MCF 10A (cell line): ENCODE measurements around the gene WDFY1. TPM values are rescaled to one million over a fixed set of nuclear protein-coding genes. Genes with fewer than 3 reads are reported as not detected.

Experiments used
- BruUV-seq: library from RNA; stranded (reverse); fragments of 400-500 nt; replicated peaks from 2 replicates; lab custom pipeline; 2021; lab: Mats Ljungman, UMichigan
- CTCF ChIA-PET: fragments of 300-600 bp; sonication (Branson Sonifier 250); formaldehyde crosslinking; extraction: SDS; loops from one replicate; lab custom pipeline; 2021; ENCODE audit warnings: antibody characterized with exemption, inconsistent platforms; lab: Yijun Ruan, JAX
- POLR2A ChIA-PET: fragments of 300-600, 350-650 bp; sonication (Branson Sonifier 250); formaldehyde crosslinking; extraction: SDS; loops from one replicate; lab custom pipeline; 2020; ENCODE audit warnings: antibody characterized with exemption, inconsistent platforms; lab: Yijun Ruan, JAX
- DNase-seq: peaks from one replicate; pipeline ENCODE4 v3.0.0-alpha.2; 2018; ENCODE audit not compliant: unreplicated experiment
- H3K27ac Mint-ChIP-seq: one replicate; pipeline ENCODE4 v1.8.0; 2022; ENCODE audit warnings: mild to moderate bottlenecking, low read depth, mixed read lengths; ENCODE audit not compliant: unreplicated experiment
- H3K27me3 Mint-ChIP-seq: one replicate; pipeline ENCODE4 v1.8.0; 2022; ENCODE audit warnings: mixed read lengths; ENCODE audit not compliant: insufficient read depth, unreplicated experiment
- H3K36me3 Mint-ChIP-seq: one replicate; pipeline ENCODE4 v1.8.0; 2022; ENCODE audit warnings: mild to moderate bottlenecking, moderate library complexity, mixed read lengths; ENCODE audit not compliant: insufficient read depth, unreplicated experiment
- H3K4me1 Mint-ChIP-seq: one replicate; pipeline ENCODE4 v1.8.0; 2022; ENCODE audit warnings: mixed read lengths; ENCODE audit not compliant: insufficient read depth, unreplicated experiment
- H3K4me3 Mint-ChIP-seq: one replicate; pipeline ENCODE4 v1.8.0; 2022; ENCODE audit warnings: mild to moderate bottlenecking, moderate library complexity, mixed read lengths; ENCODE audit not compliant: unreplicated experiment
- H3K9me3 Mint-ChIP-seq: one replicate; pipeline ENCODE4 v1.8.0; 2022; ENCODE audit warnings: mixed read lengths; ENCODE audit not compliant: unreplicated experiment
- CTCF ChIP-seq: fragments of 200-600 bp; IDR thresholded peaks from one replicate; pipeline ENCODE4 v1.8.0; 2022; ENCODE audit warnings: antibody characterized with exemption, mild to moderate bottlenecking; ENCODE audit not compliant: unreplicated experiment
- intact Hi-C: fragments of 100-400 bp; cut with micrococcal nuclease; formaldehyde crosslinking; loops from 2 replicates; pipeline ENCODE4 v1.14.1; 2022
- total RNA-seq: library from RNA; stranded (reverse); gene quantifications from 2 replicates; pipeline ENCODE4 v1.2.3, GENCODE V29; 2022

The WDFY1 gene
- total RNA-seq, 1 experiment from 2014 or later = 36.9 TPM

- peak; percentile 45 for DNase-seq
- Mint-ChIP-seq H3K4me1 (peaks cover 7% of the 10 kb centered on the region), H3K27me3 (no peaks in the 10 kb centered on the region), H3K27ac (no peak overlapping the region), H3K36me3 (no peaks in the 10 kb centered on the region), H3K4me3 (no peak overlapping the region), H3K9me3 (no peaks in the 10 kb centered on the region)
- TF ChIP-seq CTCF = no peak
- intact Hi-C loops = loop anchor here (10.0 kb wide), 1 partner anchor 280 kb away; no protein-coding TSS in a partner anchor
- BruUV-seq = no TSS peak
- CTCF ChIA-PET = interaction anchor here (1.4 to 1.5 kb wide), 2 partner anchors 93 to 193 kb away, joined by 3 to 5 read pairs; no protein-coding TSS in a partner anchor
- POLR2A ChIA-PET = interaction anchor here (0.6 to 5.2 kb wide), 5 partner anchors 9 to 194 kb away, joined by 3 to 71 read pairs (median 3); partner anchors contain the start of gene WDFY1
These were observed 9.3 kb upstream of the WDFY1 start for GRCh38 chr2:223954401-223954800.

GRCh38 chr2:223952280-223952968 lies 7.3 kb upstream of the WDFY1 start:
- POLR2A ChIA-PET = no interaction called here
- DNase-seq = no peak
- no peaks in the 10 kb centered on the region for H3K27me3 Mint-ChIP-seq
- CTCF ChIA-PET = interaction anchor here (0.6 kb wide), 2 partner anchors 9 to 191 kb away, joined by 3 read pairs; no protein-coding TSS in a partner anchor
- H3K4me1 Mint-ChIP-seq = peaks cover 14% of the 10 kb centered on the region
- no peaks in the 10 kb centered on the region for H3K36me3 Mint-ChIP-seq
- no peak overlapping the region for H3K4me3 Mint-ChIP-seq
- no peak for TF ChIP-seq CTCF
- H3K9me3 Mint-ChIP-seq = no peaks in the 10 kb centered on the region
- intact Hi-C loops = loop anchor here (10.0 kb wide), 1 partner anchor 278 kb away; no protein-coding TSS in a partner anchor
- no peak overlapping the region for H3K27ac Mint-ChIP-seq
- no TSS peak for BruUV-seq

- H3K9me3 Mint-ChIP-seq = no peaks in the 10 kb centered on the region
- TF ChIP-seq CTCF = no peak
- CTCF ChIA-PET = interaction anchor here (1.3 kb wide), 1 partner anchor 305 kb away, joined by 3 read pairs; no protein-coding TSS in a partner anchor
- peaks cover 8% of the 10 kb centered on the region for H3K4me1 Mint-ChIP-seq
- DNase-seq = peak; percentile 41
- BruUV-seq = no TSS peak
- intact Hi-C loops = loop anchor here (10.0 kb wide), 1 partner anchor 276 kb away; no protein-coding TSS in a partner anchor
- H3K27me3 Mint-ChIP-seq = no peaks in the 10 kb centered on the region
- no peak overlapping the region for H3K27ac Mint-ChIP-seq
- no peaks in the 10 kb centered on the region for H3K36me3 Mint-ChIP-seq
- POLR2A ChIA-PET = interaction anchor here (0.6 kb wide), 1 partner anchor 11 kb away, joined by 3 read pairs; no protein-coding TSS in a partner anchor
- H3K4me3 Mint-ChIP-seq = no peak overlapping the region
These were observed 5.6 kb upstream of the WDFY1 start for GRCh38 chr2:223950448-223951347.
